Measurements from ENCODE around the gene PRMT3.

Gene PRMT3

GRCh38 chr11:20374741-20375300 lies 12.7 kb upstream of the PRMT3 start:
- TF ChIP-seq EGR1 (IDR thresholded peaks at IDR 0.05) (no peak), USF1 (IDR thresholded peaks at IDR 0.05) (no peak), REST (IDR thresholded peaks at IDR 0.05; ENCODE audit: low read depth) (no peak), MAX (IDR thresholded peaks at IDR 0.05) (no peak), YY1 (IDR thresholded peaks at IDR 0.05; ENCODE audit: low read depth) (no peak), TEAD4 (IDR thresholded peaks at IDR 0.05) (no peak), FOXM1 (IDR thresholded peaks at IDR 0.05; ENCODE audit: borderline replicate concordance, low read depth) (no peak), TCF12 (IDR thresholded peaks at IDR 0.05; ENCODE audit: low read depth) (no peak), ZBTB7A (IDR thresholded peaks at IDR 0.05; ENCODE audit: low read depth) (no peak)

- no peak for TF ChIP-seq FOXM1 (IDR thresholded peaks at IDR 0.05; ENCODE audit: borderline replicate concordance, low read depth)
- TF ChIP-seq TCF12 (IDR thresholded peaks at IDR 0.05; ENCODE audit: low read depth): no peak
- no peak for TF ChIP-seq REST (IDR thresholded peaks at IDR 0.05; ENCODE audit: low read depth)
- TF ChIP-seq EP300 (IDR thresholded peaks at IDR 0.05; ENCODE audit: borderline replicate concordance): no peak
- no peak for TF ChIP-seq RAD21 (IDR thresholded peaks at IDR 0.05; ENCODE audit: low read depth)
- TF ChIP-seq TEAD4 (IDR thresholded peaks at IDR 0.05): no peak
- TF ChIP-seq TAF1 (IDR thresholded peaks at IDR 0.05; ENCODE audit: low read depth): no peak
Observed at GRCh38 chr11:20376162-20376730, 11.3 kb upstream of the PRMT3 start.

- TF ChIP-seq ZBTB7A (IDR thresholded peaks at IDR 0.05; ENCODE audit: low read depth) (0 out of 2 replicates have a peak, but pooled peaks have one; percentile 54), CREB1 (IDR thresholded peaks at IDR 0.05; ENCODE audit: low read depth) (no peak)
Observed at GRCh38 chr11:20388096-20389055, 860 bp downstream of the PRMT3 start.

- TF ChIP-seq YY1 (IDR thresholded peaks at IDR 0.05; ENCODE audit: low read depth) (no peak), NFIC (IDR thresholded peaks at IDR 0.05) (no peak), REST (IDR thresholded peaks at IDR 0.05; ENCODE audit: low read depth) (no peak)
Observed at GRCh38 chr11:20397281-20397680, 9.8 kb downstream of the PRMT3 start.

GRCh38 chr11:20399498-20399897 lies 12.0 kb downstream of the PRMT3 start:
- TF ChIP-seq REST (IDR thresholded peaks at IDR 0.05; ENCODE audit: low read depth) (no peak), MAX (IDR thresholded peaks at IDR 0.05) (no peak), EP300 (IDR thresholded peaks at IDR 0.05; ENCODE audit: borderline replicate concordance) (no peak), YY1 (IDR thresholded peaks at IDR 0.05; ENCODE audit: low read depth) (no peak), USF1 (IDR thresholded peaks at IDR 0.05) (no peak), TCF12 (IDR thresholded peaks at IDR 0.05; ENCODE audit: low read depth) (no peak), EGR1 (IDR thresholded peaks at IDR 0.05) (no peak), RAD21 (IDR thresholded peaks at IDR 0.05; ENCODE audit: low read depth) (no peak), TAF1 (IDR thresholded peaks at IDR 0.05; ENCODE audit: low read depth) (no peak), ZBTB7A (IDR thresholded peaks at IDR 0.05; ENCODE audit: low read depth) (no peak), FOXM1 (IDR thresholded peaks at IDR 0.05; ENCODE audit: borderline replicate concordance, low read depth) (no peak), TEAD4 (IDR thresholded peaks at IDR 0.05) (no peak)

Measured in Ishikawa (cell line).